ENCODE measurements around the gene TBX21.

Gene TBX21

GRCh38 chr17:47694581-47695428 lies 38.2 kb upstream of the TBX21 start:
- peak; percentile 62 for DNase-seq (ENCODE audit: low read depth)
- TF ChIP-seq CTCF (conservative IDR thresholded peaks at IDR 0.05; ENCODE audit: low read length) = no peak
- H3K4me3 ChIP-seq (ENCODE audit: low read length) = peak overlapping the region; percentile 65

- H3K4me3 ChIP-seq (ENCODE audit: low read length) = peak overlapping the region; percentile 65
- no peak for DNase-seq (ENCODE audit: low read depth)
- no peak for TF ChIP-seq CTCF (conservative IDR thresholded peaks at IDR 0.05; ENCODE audit: low read length)
Observed at GRCh38 chr17:47695429-47696376, 37.3 kb upstream of the TBX21 start.

GRCh38 chr17:47696717-47697642 lies 36.1 kb upstream of the TBX21 start:
- H3K4me3 ChIP-seq (ENCODE audit: low read length) = no peak overlapping the region
- no peak for DNase-seq (ENCODE audit: low read depth)
- no peak for TF ChIP-seq CTCF (conservative IDR thresholded peaks at IDR 0.05; ENCODE audit: low read length)

- no peak for DNase-seq (ENCODE audit: low read depth)
- no peak for TF ChIP-seq CTCF (conservative IDR thresholded peaks at IDR 0.05; ENCODE audit: low read length)
- H3K4me3 ChIP-seq (ENCODE audit: low read length) = no peak overlapping the region
Observed at GRCh38 chr17:47697906-47698711, 34.9 kb upstream of the TBX21 start.

GRCh38 chr17:47698749-47699535 lies 34.1 kb upstream of the TBX21 start:
- peak; percentile 37 for DNase-seq (ENCODE audit: low read depth)
- no peak overlapping the region for H3K4me3 ChIP-seq (ENCODE audit: low read length)
- TF ChIP-seq CTCF (conservative IDR thresholded peaks at IDR 0.05; ENCODE audit: low read length) = peak; percentile 81

Measured in AG10803 (cell line).